Right renal cortex interstitium (tissue), 3 donors: ENCODE results near the gene DUSP12. TPM values are rescaled to one million over a fixed set of nuclear protein-coding genes. Genes with fewer than 3 reads are reported as not detected.

Experiments
- DNase-seq, 3 donors: peaks; one replicate each; pipeline ENCODE4 v3.0.0-alpha.2; 2013; ENCODE audit warnings: low read depth in 3 of 3, low spot score in 2 of 3
- polyA plus RNA-seq, 3 donors: library from polyadenylated mRNA; unstranded; fragments of 120-200 nt; gene quantifications; one replicate each; pipeline ENCODE4 v1.2.1, GENCODE V29; 2013; ENCODE audit not compliant: insufficient read length in 3 of 3

The DUSP12 gene
- polyA plus RNA-seq, 3 donors = 34.6 to 43.7 (median 37.0) TPM

DNA sequence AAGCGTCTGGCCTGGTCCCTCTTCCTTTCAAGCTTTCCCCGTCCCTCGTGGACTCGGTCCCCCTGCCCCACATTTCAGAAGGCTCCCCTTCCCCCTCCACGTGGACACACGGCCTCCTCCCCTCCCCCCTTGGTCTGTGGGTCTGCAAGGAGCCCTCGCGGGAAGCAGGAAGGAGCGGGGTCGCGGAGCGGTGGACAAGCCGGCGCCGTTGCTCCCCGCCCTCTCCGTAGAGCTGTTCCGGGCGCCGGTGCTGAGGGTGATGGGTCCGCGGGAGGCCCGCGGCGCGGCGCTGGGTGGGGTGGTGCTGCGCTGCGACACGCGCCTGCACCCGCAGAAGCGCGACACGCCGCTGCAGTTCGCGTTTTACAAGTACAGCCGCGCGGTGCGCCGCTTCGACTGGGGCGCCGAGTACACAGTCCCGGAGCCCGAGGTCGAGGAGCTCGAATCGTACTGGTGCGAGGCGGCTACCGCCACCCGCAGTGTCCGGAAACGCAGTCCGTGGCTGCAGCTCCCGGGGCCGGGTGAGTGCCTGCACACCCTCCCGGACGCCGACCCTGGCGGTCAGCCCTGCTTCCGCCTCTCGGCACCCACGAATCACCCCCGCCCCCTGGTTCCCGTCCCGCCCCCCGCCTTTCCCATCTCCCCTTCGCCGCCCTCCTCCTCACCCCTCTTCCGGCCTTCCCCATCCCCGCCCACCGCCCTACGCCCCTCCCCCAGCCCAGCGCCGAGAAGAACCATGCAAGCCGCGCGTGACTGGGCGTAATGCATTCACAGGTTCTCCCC, 22.9 kb upstream of the DUSP12 start:
- peak; percentile 48 to 74 (median 71) for DNase-seq

DNA sequence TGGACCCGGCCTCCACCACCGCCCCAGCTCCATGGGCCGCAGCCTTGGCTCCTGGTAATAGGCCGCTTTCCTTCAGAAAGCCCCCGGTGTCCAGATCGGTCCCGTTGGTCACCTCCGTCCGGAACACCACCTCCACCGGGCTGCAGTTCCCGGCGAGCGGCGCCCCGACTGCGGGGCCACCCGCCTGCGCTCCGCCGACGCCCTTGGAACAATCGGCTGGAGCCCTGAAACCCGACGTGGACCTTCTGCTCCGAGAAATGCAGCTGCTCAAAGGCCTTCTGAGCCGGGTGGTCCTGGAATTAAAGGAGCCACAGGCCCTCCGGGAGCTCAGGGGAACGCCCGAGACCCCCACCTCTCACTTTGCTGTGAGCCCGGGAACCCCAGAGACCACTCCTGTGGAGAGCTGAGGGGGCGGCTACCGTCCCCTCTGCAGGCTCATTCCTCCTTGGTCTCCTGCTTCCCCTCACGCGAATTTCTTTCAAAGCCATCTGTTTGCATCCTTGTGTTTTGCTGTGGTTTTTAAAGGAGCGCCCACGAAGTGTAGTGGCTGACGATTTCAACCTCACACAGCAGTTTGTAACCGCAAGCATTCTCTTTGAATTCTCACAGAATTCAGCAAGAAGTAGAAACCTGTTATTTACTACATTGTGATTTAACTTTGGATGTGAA, 22.2 kb upstream of the DUSP12 start:
- peak in 1 of 3 donors; percentile 31 for DNase-seq

DNA sequence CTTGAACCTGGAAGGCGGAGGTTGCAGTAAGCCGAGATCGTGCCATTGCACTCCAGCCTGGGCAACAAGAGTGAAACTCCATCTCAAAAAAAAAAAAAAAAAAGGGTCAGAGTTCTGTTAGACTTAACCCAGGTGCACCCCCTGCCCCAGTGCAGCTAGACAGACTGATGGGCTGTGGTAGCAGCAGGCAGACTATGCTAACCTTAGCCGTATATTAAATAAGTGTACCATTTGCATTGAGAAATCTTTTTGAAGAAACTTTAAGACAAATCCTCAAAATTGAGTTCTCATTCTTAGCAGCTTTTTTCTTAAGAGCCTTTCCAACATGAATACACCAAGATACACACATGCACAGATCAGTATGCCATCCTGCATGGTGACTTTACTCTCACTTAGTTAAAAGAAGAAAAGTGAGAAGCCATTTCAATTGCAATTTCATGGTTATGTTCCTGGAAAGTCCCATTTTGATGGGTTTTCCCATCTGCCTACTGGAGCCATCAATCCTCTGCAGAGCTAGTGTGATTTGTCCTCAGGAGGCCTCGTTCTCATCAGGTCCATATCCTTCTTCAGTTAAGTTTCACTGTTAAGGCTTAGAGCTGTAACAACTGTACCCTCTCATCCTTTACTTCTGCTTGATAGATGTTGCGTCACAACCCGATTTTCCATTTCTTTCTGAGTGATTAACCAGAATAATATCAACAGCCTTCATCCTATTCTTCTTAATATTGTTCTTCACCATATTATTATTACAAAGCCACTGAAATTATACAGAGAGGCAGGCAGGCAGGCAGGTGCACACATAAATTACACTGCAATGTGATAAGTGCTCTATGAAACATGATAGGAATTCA, 21.0 kb upstream of the DUSP12 start:
- DNase-seq = no peak

DNA sequence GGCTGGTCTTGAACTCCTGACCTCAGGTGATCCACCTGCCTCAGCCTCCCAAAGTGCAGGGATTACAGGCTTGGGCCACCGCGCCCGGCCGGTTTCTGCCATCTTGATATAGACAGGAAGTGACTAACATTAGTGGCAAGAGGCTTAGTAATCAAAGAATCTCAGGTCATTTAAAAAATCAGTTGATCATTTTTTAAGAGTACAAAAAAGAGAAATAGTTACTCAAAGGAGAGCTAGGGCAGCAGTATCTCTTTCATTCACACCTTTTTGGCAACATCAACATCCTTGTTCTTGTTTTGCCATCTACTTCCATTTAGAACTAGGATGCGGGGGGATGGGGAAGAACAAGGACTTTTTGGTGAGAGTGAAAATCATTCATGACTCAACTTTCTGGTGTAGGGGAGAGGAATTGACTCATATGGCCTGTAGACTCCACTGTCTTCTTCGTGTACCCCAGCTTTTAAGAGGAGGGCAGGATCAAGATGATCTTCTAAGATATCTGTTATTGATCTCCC, 19.5 kb upstream of the DUSP12 start:
- DNase-seq = no peak

DNA sequence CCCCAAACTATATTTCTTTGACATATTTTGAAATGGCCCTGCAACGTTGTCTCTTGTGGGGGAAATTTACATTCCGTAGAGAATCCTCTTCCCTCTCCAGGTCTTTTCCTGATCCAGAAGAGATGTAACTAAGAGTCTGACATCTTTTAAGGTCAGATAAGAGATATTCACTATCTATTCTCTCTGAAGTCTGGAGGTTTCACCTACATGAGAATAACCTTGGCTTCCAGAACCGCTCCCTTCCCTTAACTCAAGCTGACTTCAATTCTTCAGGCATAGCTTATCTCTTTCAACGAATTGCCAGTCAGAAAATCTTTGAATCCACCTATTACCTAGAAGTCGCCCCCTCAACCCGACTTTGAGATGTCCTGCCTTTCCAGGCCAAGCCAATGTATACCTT, 18.3 kb upstream of the DUSP12 start:
- no peak for DNase-seq

DNA sequence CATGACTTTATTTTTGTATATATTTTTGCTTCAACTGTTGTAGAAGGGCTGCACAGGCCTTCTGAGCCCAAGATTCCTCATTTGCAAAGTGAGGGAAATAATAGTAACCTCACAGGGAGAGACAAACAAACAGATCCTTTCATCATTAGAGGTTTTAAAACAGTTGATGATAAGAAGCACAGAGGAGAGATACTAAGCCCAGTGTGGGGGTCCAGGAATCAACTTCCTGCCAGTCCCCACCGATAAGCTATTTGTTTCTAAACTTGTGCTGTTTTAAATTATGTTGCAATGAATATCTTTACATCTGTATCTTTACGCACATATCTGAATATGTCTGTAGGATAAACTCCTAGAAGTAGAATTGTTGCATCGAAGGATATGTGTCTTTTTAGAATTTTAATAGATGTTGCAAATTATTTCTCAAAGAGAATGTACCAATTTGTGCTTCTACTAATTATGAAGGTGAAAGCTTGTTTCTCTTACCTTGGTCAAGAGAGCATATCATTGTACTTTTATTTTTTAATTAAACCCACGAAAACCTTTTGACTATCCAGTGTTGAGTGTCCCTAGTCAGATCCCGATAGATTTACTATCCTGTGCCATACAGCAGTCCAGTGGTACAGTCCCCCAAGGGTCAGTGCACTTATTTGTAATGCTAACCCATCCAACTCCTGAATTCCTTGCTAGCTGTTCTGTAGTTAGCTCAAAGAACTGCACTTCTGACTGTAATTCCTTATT, 17.4 kb upstream of the DUSP12 start:
- DNase-seq = no peak

DNA sequence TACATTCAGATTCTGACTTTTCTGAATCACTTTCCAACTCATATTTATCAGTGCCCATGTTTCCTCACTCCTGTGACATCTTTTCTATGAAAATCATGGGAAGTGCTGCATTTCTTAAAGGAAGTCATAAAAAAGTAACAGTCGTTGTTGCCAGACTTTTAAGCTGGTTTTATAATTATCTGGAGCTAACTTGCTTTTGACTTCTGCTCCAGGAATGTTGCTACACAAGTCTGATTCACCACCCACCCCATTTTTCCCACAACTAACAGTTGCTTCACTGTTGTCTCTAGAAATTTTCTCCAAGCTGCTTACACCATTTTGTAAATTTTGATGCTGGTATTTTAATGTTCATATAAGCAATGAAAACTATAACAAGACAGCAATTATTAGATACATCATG, 16.1 kb upstream of the DUSP12 start:
- DNase-seq = no peak

DNA sequence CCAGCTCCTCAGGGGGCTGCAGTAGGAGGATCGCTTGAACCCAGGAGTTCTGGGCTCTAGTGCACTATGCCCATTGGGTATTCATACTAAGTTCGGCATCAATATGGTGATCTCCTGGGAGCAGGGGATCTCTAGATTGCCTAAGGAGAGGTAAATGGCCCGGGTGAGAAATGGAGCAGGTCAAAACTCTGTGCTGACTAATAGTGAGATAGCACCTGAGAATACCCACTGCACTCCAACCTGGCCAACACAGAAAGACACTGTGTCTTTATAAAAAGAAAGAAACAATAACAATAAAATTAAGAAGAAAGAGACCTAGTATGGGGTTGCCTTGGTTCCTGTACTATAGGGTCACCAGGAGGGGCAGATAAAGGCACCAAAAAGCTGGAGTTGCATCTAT, 13.7 kb upstream of the DUSP12 start:
- no peak for DNase-seq

DNA sequence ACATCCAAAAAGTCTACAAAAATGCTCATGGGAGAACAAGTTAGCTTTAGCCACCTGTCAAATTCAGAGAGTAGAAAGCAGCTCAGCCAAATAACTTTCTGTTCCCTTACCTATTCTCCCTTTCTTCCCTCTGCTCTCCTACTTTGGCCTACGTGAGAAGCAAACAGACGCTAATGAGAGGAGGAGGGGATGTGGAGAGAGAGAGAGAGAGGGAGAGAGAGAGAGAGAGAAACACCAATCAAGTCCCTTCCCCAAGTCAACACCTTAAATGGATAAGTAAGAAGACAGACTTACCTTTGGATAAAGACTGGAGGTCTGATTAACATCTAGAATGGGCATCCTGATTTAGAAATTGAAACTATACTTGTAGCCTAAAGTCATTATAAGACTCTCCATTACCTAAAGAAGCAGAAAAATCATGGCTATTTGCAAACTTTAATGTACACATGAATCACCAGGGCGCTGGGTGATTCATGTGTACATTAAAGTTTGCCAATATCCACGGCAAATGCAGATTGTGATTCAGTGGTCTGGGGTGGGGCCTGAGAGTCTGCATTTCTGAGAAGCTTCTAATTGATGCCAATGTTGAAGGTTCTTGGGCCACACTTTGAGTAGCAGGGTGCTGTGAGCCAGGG, 13.1 kb upstream of the DUSP12 start:
- DNase-seq = no peak

DNA sequence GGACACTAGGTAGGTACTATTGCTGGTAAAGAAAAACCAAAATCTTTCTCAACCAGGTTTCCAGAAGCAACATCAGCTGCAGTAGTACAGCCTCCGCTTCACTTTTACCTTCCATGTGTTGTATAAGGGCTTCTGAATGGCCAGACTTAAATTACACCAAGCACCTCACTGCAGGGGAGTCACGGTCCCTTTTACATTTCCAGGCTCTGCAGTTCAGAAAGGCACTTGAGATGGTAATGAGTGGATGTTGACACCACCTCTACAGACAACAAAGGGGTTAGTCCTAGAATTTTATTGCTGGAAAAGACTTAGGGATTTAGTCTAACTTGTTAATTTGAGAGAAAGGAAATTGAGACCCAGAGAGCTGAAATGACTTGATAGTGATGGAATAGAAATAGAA, 12.0 kb upstream of the DUSP12 start:
- no peak for DNase-seq

DNA sequence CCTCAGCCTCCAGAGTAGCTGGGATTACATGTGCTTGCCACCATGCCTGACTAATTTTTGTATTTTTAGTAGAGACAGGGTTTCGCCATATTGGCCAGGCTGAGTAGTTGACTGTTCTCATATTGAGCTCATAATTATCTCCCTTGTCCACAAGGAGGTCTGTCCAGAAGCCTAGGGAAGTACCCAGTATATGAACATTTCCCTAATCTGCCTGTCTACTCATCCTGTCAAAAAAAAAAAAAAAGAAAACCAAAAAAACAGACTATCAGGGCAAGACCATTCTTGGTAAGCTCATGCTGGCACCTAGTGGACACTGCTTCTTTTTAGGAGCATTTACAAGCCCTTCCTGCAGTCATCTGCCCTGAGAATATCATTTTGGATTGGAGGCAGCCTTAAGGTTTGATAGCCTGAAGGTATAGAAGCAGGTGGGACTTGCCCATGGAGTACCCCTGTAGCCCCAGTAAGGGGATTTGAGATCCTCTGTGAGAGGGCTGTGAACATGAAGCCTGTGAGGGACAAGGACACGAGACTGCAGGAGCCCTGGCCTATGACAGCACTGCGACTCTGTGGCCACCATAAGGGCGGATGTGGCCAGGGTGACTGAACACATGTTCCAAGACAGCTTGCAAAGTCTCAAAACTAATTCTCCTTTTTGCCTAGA, 10.8 kb upstream of the DUSP12 start:
- DNase-seq = no peak

DNA sequence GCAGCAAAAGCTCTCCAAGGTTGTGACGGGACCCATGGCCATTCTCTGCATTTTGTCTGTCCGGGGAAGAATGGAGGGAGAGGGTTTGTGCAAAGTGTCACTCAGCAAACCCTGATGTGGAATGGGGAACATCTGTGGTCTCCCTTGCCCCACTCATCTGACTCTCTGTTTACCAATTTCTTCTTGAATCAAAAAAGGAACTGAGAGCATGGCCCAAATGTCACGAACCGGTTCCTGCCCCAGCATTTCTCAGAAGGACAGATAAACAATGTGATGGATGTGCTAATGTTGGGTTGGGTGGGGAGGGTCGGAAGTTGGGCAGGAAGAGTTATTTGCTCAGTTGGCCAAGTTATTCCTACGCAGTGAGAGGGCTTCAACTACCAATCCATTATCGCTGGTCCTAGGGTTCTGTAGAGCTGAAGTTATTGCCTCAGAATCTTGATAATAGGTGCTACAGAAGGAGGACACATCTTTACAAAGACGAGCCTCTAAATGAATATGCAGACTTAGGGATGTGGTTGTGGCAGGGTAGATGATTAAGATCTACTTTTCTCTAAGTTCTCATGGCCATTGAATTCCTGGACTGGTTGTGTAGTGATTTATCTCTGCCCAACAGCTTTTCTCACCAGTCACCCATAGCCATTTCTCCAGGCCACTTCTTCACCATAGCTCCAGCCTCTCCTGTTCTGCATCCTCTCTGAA, 9.6 kb upstream of the DUSP12 start:
- DNase-seq = no peak

DNA sequence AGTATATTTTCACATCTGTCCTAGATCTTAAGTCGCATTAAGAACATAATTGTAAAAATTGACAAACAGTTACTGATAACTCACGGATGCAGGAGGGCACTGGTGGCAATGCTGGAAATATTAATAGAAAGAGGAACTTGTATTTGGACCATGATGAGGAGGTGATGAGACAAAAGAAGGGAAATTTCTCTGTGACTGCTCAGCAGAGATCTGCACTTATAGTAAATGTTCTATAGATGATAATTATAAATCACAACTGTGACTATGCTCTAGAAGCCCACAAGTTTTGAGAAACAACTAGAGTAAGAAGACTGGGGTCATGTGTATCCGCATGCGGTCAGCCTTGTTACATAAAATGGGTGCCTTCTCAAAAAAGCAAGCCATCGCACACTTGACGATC, 8.7 kb upstream of the DUSP12 start:
- no peak for DNase-seq

DNA sequence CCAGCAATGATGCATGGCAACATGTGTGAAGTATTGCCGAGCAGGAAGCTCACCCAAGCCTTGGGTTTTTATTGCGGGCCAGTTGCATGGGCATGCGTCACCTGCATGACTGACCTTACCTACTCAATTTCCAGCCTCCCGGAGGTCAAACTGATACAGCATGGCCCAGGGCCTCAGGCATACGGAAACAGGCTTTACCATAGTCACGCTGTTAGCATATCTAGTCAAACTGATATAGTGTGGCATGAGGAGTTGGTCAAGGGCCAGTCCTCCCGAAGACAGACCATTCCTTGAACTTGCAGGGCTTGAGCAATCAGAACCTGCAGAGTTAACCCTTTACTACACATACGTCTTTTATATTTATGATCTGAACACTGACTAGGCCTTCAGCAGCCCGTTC, 6.4 kb upstream of the DUSP12 start:
- DNase-seq = no peak

DNA sequence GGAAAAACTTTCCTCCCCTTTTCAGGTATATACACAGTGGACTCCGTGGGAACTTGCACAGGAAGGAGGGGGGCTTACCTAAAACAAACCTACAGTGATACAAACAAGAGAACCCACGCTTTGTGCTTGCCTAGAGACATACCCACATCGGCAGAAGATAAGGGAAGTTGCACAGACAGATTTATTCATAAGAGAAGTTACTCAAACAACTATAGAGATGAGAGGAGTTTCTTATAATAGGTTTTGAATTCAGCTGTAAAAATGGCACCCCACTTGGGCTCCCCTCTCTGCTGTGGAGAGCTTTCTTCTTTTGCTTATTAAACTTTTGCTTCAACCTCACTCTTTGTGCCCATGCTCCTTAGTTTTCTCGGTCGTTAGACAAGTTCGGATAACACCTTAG, 1.8 kb upstream of the DUSP12 start:
- no peak for DNase-seq

DNA sequence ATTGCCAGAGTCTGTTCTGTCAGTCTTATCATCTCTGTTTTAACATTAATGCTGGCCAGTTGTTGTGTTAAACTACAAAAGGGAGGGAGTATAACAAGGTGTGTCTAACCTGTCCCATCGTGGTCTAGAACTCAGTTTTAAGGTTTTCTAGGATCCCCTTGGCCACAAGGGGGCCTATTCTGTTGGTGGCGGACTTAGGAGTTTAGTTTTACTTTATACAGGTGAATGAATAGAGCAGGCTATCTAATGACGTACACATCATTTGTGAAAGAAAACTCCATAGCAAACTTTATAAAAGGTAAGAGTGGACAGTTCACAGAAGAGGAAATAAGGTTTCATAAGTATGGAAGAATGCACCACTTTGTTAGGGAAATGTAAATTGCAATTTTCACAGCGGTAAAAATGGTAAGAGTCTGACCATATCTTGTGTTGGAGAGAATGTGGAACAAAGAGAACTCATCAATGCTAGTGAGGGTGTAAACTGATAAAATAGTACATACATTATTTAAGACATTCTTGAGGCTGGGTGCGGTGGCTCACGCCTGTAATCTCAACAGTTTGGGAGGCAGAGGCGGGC, 14.0 kb downstream of the DUSP12 start:
- DNase-seq = no peak

DNA sequence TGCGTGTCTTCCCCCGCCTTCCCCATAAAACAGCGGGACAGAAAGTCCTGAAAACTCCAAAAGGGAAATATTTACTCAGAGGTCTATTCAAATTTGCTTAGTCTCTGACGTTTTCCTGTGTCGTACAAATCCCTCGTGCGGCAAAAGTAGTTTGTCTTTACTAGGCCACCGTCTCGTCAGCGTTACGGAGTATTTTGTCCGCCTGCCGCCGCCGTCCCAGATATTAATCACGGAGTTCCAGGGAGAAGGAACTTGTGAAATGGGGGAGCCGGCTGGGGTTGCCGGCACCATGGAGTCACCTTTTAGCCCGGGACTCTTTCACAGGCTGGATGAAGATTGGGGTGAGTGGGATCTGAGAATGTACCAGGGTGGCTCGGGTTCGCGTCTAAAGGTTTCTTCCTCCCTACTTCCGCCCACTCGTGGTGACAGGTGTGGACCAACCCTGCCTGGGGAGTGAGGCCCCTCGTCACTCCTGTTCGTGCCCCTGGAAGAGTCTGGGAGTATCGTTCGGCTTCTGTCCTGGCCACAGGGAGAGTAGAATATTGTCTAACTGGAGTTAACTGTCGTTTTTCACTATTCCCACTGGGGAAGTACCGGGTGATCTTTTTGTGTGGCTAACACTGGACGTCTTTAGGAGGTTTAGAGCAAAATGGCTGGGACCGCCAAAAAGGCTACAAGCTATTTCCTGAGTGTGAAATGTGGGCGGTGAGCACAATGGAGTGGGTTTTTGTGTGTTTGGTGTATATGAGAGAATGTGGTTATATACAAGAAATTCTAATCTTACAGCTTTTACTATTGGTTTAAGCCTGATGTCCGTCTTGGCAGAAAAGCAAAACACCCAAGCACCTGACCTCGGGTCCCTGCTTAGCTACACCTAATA, 16.8 kb downstream of the DUSP12 start, which contains the start of gene ATF6:
Gene ATF6 (plus strand): TSS at position 219 of the 880 bp plus-strand sequence. CDS start 41 bp downstream, at position 260.
- peak; percentile 85 to 89 (median 87) for DNase-seq
